Measurements from ENCODE around the gene ADAMTSL3.

The ADAMTSL3 gene

DNA sequence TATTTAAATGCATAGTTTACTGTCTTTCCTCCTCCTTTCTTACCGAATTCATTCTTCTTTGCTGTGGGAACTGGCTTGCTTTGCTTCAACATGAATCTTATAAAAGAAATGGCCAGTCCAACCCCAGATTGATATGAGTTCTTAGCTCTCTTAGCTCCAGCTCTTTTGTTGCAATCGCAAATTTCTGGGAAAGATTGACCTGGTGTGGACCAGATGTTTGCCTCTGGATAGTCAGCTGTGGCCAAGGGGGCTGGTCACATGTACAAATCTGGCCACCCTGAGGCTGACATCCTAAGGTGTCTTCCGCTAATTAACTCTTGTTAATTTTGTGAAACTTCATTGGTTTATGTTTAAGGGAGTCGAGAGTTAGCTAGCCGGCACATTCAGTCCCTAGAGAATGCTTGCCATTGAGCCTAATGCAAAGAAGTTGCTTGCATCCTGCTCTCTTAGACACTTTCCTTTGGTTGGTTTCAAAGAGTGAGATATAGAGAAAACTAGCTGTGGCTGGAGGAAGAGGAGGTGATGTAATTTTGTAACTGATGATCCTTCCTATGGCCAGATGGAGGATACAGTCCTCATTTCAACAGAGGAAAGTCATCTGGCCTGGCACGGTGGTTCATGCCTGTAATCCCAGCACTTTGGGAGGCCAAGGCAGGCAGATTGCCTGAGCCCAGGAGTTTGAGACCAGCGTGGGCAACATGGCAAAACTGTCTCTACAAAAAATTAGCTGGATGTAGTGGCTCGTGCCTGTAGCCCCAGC, 162.4 kb downstream of the ADAMTSL3 start:
- DNase-seq (ENCODE audit: low read depth in 2 of 2): no peak

DNA sequence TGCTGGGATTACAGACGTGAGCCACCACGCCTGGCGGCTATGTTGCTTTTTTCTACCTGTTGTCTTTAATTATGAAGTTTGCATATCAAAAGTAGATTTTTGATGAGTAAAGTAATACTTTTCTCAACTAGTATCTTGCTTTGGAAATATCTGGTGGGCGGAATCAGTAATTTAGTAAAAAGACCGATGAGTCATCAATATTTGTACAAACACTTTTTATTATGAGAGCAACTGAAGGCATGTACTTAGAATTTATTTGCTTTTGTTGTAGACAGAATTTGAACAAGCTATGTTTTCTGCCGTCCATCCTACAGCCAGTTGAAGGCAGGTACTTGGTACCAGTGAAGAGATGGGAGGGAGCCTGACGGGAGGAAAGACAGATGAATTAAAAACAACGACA, 164.7 kb downstream of the ADAMTSL3 start:
- DNase-seq (ENCODE audit: low read depth in 2 of 2): no peak

DNA sequence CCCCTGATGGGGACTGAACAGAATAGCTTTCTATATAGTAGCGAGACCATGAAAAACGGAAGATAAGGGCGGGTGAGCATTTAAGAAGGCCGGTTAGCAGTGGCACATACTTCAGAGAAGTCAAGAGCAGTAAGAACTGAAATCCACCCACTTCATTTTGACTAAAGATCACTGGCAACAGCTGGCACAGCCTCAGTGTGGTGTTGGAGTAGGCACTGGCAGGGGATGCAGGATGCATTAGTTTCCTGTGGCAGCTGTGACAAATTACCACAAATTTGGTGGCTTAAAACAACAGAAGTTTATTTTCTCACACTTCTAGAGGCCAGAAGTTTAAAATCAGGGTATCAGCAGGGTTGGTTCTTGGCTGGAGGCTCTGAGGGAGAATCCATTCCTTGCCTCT, 176.5 kb downstream of the ADAMTSL3 start:
- no peak for DNase-seq (ENCODE audit: low read depth in 2 of 2)

DNA sequence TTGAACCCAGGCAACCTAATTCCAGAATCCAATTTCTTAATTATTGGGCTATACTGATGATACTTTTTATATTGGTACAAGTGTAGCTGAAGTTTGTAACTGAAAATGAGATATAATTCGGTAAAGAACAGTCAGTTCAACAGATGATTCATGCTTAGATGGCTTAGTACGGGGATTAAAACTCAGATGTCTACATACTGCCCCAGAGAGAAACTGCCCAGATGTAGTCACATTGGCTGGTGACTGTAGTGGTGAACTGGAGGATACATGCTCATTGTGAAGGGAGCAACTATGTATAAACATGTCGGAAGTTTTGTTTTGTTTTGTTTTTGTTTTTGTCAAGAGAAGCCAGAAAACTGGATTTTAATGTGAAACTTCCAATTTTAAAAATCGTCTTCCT, 179.6 kb downstream of the ADAMTSL3 start:
- no peak for DNase-seq (ENCODE audit: low read depth in 2 of 2)

DNA sequence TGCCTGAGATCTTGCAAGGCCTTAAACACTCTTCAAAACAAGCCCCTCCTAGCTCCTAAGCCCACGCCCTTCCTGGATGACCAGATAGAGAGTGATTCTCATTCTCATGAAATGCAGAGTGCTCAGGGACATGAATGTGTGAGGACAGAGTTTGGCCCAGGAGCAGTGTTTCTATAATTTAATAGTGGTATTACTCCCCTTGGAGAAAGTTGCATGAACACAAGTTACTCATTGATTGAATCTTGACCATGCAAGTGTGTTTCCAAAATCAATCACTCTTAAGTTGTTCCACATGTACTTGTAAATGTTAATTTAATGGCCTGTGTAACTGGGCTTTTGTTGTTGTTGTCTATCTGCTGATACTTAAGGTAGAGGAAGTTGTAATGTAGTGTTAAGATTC, 181.6 kb downstream of the ADAMTSL3 start:
- DNase-seq (ENCODE audit: low read depth in 2 of 2): no peak

DNA sequence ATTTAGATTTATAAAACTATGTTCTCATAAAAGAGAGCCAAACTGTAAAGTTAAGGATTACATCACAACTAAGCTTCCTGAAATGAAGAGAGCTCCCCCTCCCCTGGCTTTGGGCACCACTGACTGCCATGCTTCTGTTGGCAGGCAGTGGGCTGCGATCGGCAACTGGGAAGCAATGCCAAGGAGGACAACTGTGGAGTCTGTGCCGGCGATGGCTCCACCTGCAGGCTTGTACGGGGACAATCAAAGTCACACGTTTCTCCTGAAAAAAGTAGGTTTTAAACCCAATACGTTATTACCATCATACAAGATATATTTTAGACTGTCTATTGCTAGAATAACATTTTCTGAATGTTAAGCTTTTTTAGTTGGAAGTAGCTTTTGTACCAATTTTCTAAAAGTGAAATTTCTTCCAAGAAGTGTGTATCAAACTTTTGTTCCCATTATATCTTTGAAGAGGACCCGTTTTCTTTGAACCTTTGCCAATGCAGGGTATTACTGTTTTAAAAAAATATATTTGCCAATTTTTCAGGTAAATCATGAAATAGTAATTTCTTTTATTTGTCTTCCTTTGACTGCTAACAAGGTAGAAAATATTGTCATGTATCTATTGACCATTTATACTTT, 184.1 kb downstream of the ADAMTSL3 start:
- no peak for DNase-seq (ENCODE audit: low read depth in 2 of 2)

DNA sequence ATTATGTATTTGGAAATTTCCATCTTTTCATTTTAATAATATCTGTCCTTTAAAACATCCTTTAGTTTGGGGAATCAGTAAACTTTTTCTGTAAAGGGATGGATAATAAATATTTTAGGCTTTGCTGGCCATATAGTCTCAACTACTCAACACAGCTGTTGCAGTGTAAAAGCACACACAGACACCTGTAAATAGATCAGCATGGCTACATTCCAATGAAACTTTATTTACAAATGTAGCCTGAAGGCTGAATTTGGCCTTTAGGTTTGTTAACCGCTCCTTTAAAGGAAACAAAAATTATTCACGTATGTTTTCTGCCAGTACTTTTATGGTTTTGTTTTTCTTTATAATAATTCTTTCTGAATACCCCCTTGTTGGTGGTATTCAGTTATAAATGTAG, 184.8 kb downstream of the ADAMTSL3 start:
- DNase-seq (ENCODE audit: low read depth in 2 of 2): no peak

DNA sequence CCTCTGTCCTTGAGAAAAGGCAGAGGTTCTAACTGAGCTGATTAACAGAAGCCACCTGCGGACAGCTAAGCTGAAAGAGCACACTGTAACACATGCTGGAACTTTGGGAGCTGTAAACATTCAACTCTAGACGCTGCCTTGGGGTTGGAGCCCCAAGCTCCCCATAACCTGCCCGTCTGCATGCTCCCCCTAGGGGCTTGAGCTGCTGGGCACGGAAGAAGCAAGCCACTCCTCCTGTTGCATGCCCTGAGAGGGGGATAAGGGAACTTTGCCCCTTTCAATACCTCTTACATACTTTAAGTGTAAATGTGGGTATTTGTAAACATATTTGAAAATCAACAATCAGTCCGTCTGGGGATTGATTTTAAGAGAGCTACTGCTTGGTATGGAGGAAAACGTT, 188.4 kb downstream of the ADAMTSL3 start:
- no peak for DNase-seq (ENCODE audit: low read depth in 2 of 2)

DNA sequence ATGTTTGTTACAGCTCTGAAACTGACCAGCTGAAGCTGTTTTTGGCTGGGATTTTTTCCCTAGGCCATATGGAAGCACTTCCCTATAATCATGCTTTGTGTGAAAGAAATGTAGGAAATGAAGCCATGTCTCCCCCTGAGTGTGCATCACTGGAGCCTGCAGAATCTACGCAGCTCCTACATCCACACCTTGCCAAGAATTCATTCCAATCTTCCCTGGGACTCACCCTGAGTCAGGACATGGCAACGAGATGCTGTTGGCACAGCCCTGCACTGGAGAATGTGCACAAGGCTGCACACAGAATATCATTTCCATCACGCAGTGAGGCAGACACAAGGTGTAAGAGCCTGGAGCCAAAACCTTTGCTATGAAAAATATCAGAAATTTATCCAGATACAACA, 189.5 kb downstream of the ADAMTSL3 start:
- no peak for DNase-seq (ENCODE audit: low read depth in 2 of 2)

DNA sequence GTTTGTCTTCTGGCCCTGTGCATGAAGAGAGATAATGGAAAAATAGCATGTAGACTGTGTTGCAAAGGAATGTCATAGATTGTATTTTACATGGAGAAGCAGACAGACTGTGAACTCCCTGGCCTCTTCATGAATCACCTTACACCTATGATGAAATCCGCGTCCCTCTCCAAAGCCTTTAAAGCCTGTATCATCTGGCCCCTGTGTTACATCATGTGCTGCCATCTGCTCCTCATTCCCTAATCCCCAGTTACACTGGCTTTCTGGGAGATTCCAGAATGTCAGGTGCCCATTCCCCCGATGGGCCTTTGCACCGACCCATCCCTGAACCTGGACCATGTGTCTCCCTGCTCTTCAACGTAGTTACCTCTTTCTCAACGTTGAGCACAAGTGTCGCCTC, 190.8 kb downstream of the ADAMTSL3 start:
- DNase-seq (ENCODE audit: low read depth in 2 of 2): no peak

DNA sequence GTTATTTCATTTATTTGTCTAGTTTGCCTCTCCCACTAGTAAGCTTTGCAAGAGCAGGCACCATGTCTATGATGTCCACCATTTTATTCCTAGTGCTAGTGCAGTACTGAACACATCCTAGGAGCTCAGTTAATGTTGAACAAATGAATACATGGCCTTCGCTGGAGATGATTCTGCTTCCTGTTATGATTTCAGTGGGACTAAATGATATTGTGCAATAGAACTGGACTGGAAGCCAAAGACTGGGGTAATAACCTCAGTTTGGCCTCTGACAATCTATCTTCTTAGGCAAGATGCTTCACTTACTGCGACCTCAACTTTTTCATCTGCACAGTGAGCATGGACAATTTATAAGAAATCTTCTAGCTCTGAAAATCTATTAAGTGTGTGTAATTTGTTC, 191.3 kb downstream of the ADAMTSL3 start:
- DNase-seq (ENCODE audit: low read depth in 2 of 2): no peak

DNA sequence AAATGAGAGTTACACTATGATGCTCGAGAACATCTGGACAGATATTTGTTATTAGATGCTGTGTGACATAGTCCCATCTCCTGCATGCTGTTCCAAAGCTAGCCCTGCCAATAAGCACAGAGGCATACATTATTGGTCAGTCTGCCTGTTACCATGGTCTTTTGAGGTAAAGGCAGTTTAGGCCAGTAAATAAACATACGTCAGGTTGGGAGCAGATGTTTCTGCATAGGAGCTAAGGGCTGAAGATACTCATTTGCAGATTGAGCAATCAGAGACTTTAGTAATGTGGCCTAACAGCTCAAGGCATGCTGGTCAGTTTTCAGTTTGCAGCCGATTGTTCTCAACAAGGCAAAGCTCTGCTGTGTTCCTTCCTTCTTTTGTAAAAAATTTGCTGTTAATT, 192.9 kb downstream of the ADAMTSL3 start:
- no peak for DNase-seq (ENCODE audit: low read depth in 2 of 2)

DNA sequence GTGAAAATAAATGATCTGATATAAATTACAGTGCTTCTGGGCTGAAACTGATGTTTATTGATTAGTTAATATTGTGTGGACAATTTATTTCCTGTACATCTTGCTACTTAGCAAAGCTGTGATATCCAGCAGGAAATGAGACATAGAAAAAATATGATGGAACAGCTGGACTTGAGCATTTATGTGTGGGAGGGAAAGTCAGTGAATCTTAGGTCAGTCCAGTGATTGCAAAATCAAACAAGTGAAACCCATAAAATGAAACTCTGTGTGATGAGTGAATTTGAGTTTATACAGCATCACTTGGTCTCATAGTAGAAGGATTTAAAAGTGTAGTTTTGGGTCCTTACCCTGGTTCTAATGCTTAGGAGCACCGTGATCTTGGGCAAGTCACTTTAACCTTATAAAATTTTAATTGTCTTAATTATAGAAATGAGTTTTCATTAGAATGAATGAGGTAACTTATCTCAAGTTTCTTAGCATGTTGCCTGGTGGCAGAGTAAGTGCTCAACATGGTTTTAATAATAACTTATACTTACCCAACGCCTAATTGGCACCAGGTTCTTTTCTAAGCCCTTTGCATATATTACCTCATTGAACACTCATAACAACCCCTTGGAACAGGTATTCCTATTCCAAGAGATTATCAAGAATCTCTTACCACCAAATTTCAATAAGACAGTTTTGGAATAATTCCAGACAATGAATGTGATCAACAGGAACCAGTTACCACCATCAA, 194.6 kb downstream of the ADAMTSL3 start:
- no peak for DNase-seq (ENCODE audit: low read depth in 2 of 2)

DNA sequence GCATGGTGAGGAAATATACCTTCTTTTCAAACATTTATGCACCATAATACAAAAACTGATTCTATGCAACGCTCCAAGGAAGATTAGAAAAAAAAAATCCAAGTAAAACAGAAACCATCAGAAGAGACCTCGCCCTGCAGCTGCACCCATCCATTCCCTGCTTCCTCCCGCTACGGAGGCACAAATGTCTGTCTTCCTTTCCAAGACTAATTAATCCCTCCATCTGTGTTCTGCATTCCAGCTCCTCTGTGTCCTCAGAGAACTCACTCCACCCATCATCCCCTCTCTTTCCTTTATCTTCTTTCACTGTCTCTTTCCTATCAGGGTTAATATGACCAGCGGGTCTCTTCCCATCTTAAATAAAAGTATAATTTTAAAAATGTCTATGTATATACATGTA, 196.1 kb downstream of the ADAMTSL3 start:
- DNase-seq (ENCODE audit: low read depth in 2 of 2): no peak

DNA sequence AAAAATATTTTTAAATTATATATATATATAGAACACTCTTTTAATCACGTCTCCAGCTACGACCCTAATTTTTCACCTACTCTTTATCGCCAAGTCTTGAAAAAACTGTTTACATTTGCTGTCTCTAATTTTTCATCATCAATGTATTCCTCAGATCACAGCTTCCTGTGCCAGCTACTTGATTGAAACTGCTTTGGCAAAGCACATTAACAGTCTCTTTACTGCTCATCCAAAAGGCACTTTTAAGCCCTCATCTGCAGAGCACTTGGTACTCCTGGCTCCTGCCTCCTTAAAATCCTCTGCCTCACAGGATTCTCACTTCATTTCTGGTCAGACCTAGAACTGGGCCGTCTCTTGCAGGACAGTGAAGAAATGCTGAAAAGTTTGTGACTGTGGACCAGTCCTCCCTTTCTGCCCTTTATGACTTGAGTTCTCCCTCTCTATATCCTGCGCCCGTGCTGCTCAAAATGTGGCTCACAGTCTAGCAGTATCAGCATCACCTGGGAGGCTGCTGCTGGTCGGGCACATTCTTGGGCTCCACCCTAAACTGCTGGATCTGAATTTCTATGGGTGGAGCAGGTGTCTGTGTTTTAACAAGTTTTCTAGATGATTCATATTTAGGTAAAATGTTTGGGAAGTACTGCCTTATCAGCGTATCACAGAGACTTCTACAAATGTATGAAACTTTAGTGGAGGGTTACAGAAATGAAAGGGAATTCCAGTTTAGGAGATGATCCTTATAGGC, 196.8 kb downstream of the ADAMTSL3 start:
- DNase-seq (ENCODE audit: low read depth in 2 of 2): no peak

DNA sequence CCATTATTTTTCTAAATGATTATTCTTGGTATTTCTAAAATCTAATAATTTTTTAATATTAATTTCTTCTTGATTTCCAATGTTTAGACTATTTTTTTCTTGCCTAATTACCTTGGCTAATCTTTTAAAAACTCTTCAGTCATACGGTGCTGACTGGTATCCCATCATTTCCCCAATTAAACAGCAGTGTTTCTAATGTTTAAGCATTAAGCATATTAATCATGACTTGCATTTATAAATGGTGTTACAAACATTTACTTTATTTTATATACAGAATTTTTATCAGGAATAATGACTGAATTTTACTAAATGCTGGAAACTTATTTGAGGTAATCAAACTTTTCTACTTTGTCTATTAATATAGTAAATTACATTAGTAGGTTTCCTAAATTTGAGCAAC, 199.3 kb downstream of the ADAMTSL3 start:
- no peak for DNase-seq (ENCODE audit: low read depth in 2 of 2)

DNA sequence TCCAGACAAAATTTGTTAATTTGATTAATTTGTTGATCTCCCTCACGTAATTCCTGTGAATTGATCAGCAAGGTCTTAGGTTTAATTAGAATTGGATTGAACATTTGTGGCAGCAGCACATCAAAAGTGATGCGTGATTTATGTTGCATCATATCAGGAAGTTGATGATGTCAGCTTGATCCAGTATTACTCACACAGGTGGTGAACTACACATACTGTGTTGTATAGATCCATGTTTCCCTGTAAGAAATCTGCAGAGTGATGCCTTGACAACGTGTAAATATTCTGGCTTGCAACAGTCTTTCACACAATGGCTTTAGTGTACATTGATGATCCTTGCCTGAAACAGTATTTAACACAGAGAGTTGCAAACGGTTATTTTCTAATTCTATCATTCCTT, 200.4 kb downstream of the ADAMTSL3 start:
- DNase-seq (ENCODE audit: low read depth in 2 of 2): no peak

DNA sequence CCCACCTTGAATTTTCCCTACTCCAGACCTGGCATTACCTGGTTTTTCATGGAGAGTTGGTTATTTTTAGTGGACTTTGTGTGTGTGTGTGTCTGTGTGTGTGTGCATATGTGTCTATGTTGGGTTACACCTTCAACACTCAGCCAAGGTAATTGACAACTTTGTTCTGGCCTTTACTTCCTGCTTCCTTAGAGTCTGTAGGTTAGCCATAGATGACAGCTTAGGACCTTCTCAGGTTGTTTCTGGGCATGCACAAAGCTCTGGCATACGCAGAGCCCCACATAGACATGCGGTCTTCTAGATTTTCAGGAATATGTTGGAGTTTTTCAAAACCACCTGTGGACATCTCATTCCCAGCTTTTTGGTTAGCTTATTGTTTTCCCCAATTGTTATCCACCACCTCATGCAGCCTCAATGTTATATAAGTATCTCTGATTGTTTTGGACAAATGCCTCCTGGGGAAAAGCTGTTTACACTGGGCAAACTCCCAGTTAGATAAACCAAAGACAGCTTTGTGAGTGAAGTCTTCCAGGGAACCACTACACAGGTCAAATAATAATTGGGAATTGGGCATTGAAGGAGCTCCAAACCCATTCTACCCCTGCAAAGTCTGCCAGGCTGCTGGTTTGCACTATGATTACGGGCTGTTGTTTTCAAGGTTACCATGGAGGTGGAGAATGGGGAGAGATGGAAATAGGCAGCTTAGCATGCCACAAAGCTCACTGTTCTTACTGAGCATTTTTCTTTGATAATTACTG, 201.2 kb downstream of the ADAMTSL3 start:
- no peak for DNase-seq (ENCODE audit: low read depth in 2 of 2)

DNA sequence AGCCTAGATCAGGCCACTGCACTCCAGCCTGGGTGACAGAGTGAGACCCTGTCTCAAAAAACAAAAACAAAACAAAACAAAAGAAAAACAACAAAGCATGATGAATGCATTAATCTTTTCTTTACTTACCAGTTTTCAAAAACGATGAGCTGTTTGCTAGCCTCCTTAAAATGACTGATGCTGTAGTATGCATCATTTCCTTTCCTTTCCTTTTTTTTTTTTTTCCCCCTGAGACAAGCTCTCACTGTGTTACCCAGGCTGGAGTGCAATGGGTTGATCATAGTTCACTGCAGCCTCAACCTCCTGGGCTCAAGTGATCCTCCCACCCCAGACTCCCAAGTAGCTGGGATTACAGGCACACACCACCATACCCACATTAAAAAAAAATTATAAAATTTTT, 202.0 kb downstream of the ADAMTSL3 start:
- DNase-seq (ENCODE audit: low read depth in 2 of 2): no peak

DNA sequence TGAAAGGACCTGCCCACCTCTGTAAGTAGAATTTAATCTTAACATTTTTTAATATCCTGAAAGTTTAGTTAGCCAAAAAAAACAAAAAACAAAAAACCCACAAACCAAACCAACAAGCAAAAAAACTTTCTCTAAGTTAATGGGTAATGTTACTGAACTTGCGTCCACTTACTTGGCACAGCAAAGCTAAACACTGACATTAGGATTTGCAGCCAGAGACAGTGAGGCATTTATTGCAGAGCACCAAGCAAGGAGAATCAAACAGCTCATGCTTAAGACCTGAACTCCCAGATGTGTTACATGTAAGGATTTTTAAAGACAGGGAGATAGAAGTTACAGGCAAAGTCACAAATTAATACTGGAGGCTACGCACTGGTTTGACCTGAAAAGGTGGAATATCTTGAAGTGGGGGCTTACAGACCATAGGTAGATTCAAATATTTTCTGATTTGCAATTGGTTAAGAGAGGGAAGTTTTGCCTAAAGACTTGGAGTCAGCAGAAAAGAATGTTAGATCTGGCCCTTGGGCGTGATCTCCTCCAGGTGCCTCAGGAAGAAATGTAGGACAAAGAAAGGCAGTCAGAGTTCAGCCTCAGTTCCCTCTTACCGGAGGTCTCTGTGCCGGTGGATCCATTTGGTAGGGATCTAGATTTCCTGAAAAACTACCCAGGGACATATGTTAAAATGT, 205.0 kb downstream of the ADAMTSL3 start:
- DNase-seq (ENCODE audit: low read depth in 2 of 2): no peak

DNA sequence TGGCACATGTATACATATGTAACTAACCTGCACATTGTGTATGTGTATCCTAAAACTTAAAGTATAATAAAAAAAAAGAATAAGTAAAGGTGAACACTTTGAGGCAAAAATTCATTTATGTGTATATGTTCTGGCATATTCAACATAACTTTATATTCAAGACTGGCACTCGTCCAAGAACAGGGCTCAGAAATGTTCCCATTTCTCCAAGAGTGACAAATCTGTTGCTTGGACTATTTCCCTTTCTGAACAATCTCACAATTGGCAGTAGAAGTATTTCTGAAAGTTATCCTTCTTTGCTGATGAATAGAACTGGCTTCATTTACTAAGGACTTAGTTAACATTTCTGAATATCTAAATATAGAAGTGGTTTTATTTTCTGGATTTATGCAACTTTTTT, 212.8 kb downstream of the ADAMTSL3 start:
- no peak for DNase-seq (ENCODE audit: low read depth in 2 of 2)

All from stimulated activated CD8-positive, alpha-beta memory T cell treated with anti-CD3 and anti-CD28 coated beads, Interleukin-2, amount 100 ng/mL, for 1 hour (primary cell).